Activated CD4-positive, alpha-beta T cell treated with anti-CD3 and anti-CD28 coated beads, Interleukin-2, amount 10 ng/mL, durations not matched to agents 7 days and 5 days (primary cell): ENCODE data around the gene NCDN. TPM values are rescaled to one million over a fixed set of nuclear protein-coding genes. Genes with fewer than 3 reads are reported as not detected.

ENCODE experiments used
- CTCF ChIA-PET: fragments of 350-600 bp; sonication (Branson Sonifier 250); formaldehyde crosslinking; loops from one replicate; lab custom pipeline; 2021; ENCODE audit warnings: antibody characterized with exemption; lab: Charles Lee
- POLR2A ChIA-PET: fragments of 350-600 bp; sonication (Branson Sonifier 250); formaldehyde crosslinking; loops from one replicate; lab custom pipeline; 2021; ENCODE audit warnings: antibody characterized with exemption; lab: Charles Lee
- DNase-seq: peaks from one replicate; pipeline ENCODE4 v3.0.0-alpha.2; 2020
- H3K27ac Mint-ChIP-seq: one replicate; pipeline ENCODE4 v1.8.0; 2021; ENCODE audit warnings: mild to moderate bottlenecking, moderate library complexity, mixed read lengths
- H3K27me3 Mint-ChIP-seq: one replicate; pipeline ENCODE4 v1.8.0; 2021; ENCODE audit warnings: mixed read lengths
- H3K36me3 Mint-ChIP-seq: one replicate; pipeline ENCODE4 v1.8.0; 2021; ENCODE audit warnings: low read depth, mixed read lengths
- H3K4me1 Mint-ChIP-seq: one replicate; pipeline ENCODE4 v1.8.0; 2021; ENCODE audit warnings: mixed read lengths
- H3K4me3 Mint-ChIP-seq: one replicate; pipeline ENCODE4 v1.8.0; 2021; ENCODE audit warnings: mild to moderate bottlenecking, moderate library complexity, mixed read lengths
- H3K9me3 Mint-ChIP-seq: one replicate; pipeline ENCODE4 v1.8.0; 2021; ENCODE audit warnings: mixed read lengths
- total RNA-seq, 2 experiments: library from RNA; stranded (reverse); gene quantifications; one replicate each; pipeline ENCODE4 v1.2.3, GENCODE V29; 2021

NCDN gene
- total RNA-seq: 10 to 100 TPM; 19.4 to 21.4 TPM

- Mint-ChIP-seq H3K4me3 (peak within 1 kb of the TSS; percentile 97), H3K9me3 (no peaks in the 10 kb centered on the region), H3K36me3 (peaks cover 16% of the 10 kb centered on the region), H3K4me1 (peaks cover 50% of the 10 kb centered on the region), H3K27ac (peak within 1 kb of the TSS; percentile 98), H3K27me3 (no peaks in the 10 kb centered on the region)
- peak; percentile 97 for DNase-seq
- ChIA-PET POLR2A (interaction anchor here (0.7 to 1.0 kb wide), 2 partner anchors 19 to 48 kb away, joined by 4 to 13 read pairs; no protein-coding TSS in a partner anchor), CTCF (interaction anchor here (0.6 to 2.4 kb wide), 6 partner anchors 9 to 170 kb away, joined by 3 to 7 read pairs (median 4); no protein-coding TSS in a partner anchor)
These were observed at the start of gene NCDN for GRCh38 chr1:35557611-35558373. Gene NCDN, plus strand, starts transcription at chr1:35557799. Its CDS starts 392 bp downstream, at chr1:35558191.

GRCh38 chr1:35507947-35508346, 49.7 kb upstream of the NCDN start:
- no peak overlapping the region for H3K4me3 Mint-ChIP-seq
- H3K27me3 Mint-ChIP-seq: no peaks in the 10 kb centered on the region
- DNase-seq: no peak
- peaks cover 2% of the 10 kb centered on the region for H3K9me3 Mint-ChIP-seq
- H3K36me3 Mint-ChIP-seq: peaks cover 51% of the 10 kb centered on the region
- ChIA-PET CTCF (interaction anchor here (1.1 kb wide), 1 partner anchor 15 kb away, joined by 3 read pairs; no protein-coding TSS in a partner anchor), POLR2A (no interaction called here)
- H3K27ac Mint-ChIP-seq: peak overlapping the region; percentile 93
- peaks cover 57% of the 10 kb centered on the region for H3K4me1 Mint-ChIP-seq

GRCh38 chr1:35509558-35509957, 48.0 kb upstream of the NCDN start:
- H3K27me3 Mint-ChIP-seq: no peaks in the 10 kb centered on the region
- H3K9me3 Mint-ChIP-seq: peaks cover 2% of the 10 kb centered on the region
- DNase-seq: no peak
- CTCF ChIA-PET: interaction anchor here (1.2 kb wide), 1 partner anchor 28 kb away, joined by 4 read pairs; no protein-coding TSS in a partner anchor
- peaks cover 44% of the 10 kb centered on the region for H3K36me3 Mint-ChIP-seq
- no peak overlapping the region for H3K4me3 Mint-ChIP-seq
- POLR2A ChIA-PET: no interaction called here
- peaks cover 51% of the 10 kb centered on the region for H3K4me1 Mint-ChIP-seq
- no peak overlapping the region for H3K27ac Mint-ChIP-seq

GRCh38 chr1:35511305-35511704, 46.3 kb upstream of the NCDN start:
- peaks cover 48% of the 10 kb centered on the region for H3K36me3 Mint-ChIP-seq

GRCh38 chr1:35518183-35518582, 39.4 kb upstream of the NCDN start:
- H3K27me3 Mint-ChIP-seq: no peaks in the 10 kb centered on the region
- ChIA-PET CTCF (interaction anchor here (1.2 kb wide), 1 partner anchor 18 kb away, joined by 3 read pairs; no protein-coding TSS in a partner anchor), POLR2A (no interaction called here)
- H3K4me1 Mint-ChIP-seq: peaks cover 6% of the 10 kb centered on the region
- H3K27ac Mint-ChIP-seq: no peak overlapping the region
- DNase-seq: no peak
- H3K9me3 Mint-ChIP-seq: peaks cover 33% of the 10 kb centered on the region
- H3K36me3 Mint-ChIP-seq: peaks cover 47% of the 10 kb centered on the region
- no peak overlapping the region for H3K4me3 Mint-ChIP-seq

More at GRCh38 chr1:35511305-35511704, 46.3 kb upstream of the NCDN start:
- no peak overlapping the region for H3K4me3 Mint-ChIP-seq
- peaks cover 34% of the 10 kb centered on the region for H3K4me1 Mint-ChIP-seq
- CTCF ChIA-PET: interaction anchor here (0.6 kb wide), 2 partner anchors 38 to 59 kb away, joined by 3 to 5 read pairs; no protein-coding TSS in a partner anchor
- peaks cover 14% of the 10 kb centered on the region for H3K9me3 Mint-ChIP-seq
- POLR2A ChIA-PET: no interaction called here
- H3K27me3 Mint-ChIP-seq: no peaks in the 10 kb centered on the region
- DNase-seq: no peak
- no peak overlapping the region for H3K27ac Mint-ChIP-seq

- peaks cover 52% of the 10 kb centered on the region for H3K36me3 Mint-ChIP-seq
- H3K4me1 Mint-ChIP-seq: peaks cover 6% of the 10 kb centered on the region
- H3K27ac Mint-ChIP-seq: no peak overlapping the region
- DNase-seq: no peak
- POLR2A ChIA-PET: no interaction called here
- peaks cover 41% of the 10 kb centered on the region for H3K9me3 Mint-ChIP-seq
- no peaks in the 10 kb centered on the region for H3K27me3 Mint-ChIP-seq
- H3K4me3 Mint-ChIP-seq: no peak overlapping the region
- CTCF ChIA-PET: interaction anchor here (1.4 kb wide), 1 partner anchor 41 kb away, joined by 3 read pairs; no protein-coding TSS in a partner anchor
These were observed 38.2 kb upstream of the NCDN start for GRCh38 chr1:35519432-35519831.

- Mint-ChIP-seq H3K4me1 (peaks cover 6% of the 10 kb centered on the region), H3K4me3 (no peak overlapping the region), H3K9me3 (peaks cover 36% of the 10 kb centered on the region), H3K27me3 (no peaks in the 10 kb centered on the region), H3K27ac (no peak overlapping the region), H3K36me3 (peaks cover 44% of the 10 kb centered on the region)
- ChIA-PET CTCF (no interaction called here), POLR2A (no interaction called here)
- no peak for DNase-seq
These were observed 33.5 kb upstream of the NCDN start for GRCh38 chr1:35524106-35524505.

GRCh38 chr1:35530168-35530567, 27.4 kb upstream of the NCDN start:
- no peak overlapping the region for H3K27ac Mint-ChIP-seq
- ChIA-PET CTCF (no interaction called here), POLR2A (no interaction called here)
- H3K36me3 Mint-ChIP-seq: peaks cover 68% of the 10 kb centered on the region
- H3K4me3 Mint-ChIP-seq: no peak overlapping the region
- DNase-seq: no peak
- peaks cover 38% of the 10 kb centered on the region for H3K9me3 Mint-ChIP-seq
- H3K27me3 Mint-ChIP-seq: no peaks in the 10 kb centered on the region
- H3K4me1 Mint-ChIP-seq: peaks cover 2% of the 10 kb centered on the region

- Mint-ChIP-seq H3K9me3 (peaks cover 31% of the 10 kb centered on the region), H3K4me3 (no peak overlapping the region), H3K27me3 (no peaks in the 10 kb centered on the region), H3K27ac (no peak overlapping the region), H3K4me1 (peaks cover 6% of the 10 kb centered on the region), H3K36me3 (peaks cover 67% of the 10 kb centered on the region)
- no peak for DNase-seq
- POLR2A ChIA-PET: no interaction called here
- CTCF ChIA-PET: no interaction called here
These were observed 26.7 kb upstream of the NCDN start for GRCh38 chr1:35530946-35531345.

GRCh38 chr1:35531368-35531767, 26.2 kb upstream of the NCDN start:
- H3K4me1 Mint-ChIP-seq: peaks cover 10% of the 10 kb centered on the region
- DNase-seq: no peak
- ChIA-PET POLR2A (no interaction called here), CTCF (interaction anchor here (1.6 kb wide), 1 partner anchor 80 kb away, joined by 4 read pairs; no protein-coding TSS in a partner anchor)
- H3K9me3 Mint-ChIP-seq: peaks cover 31% of the 10 kb centered on the region
- no peaks in the 10 kb centered on the region for H3K27me3 Mint-ChIP-seq
- no peak overlapping the region for H3K27ac Mint-ChIP-seq
- peaks cover 70% of the 10 kb centered on the region for H3K36me3 Mint-ChIP-seq
- no peak overlapping the region for H3K4me3 Mint-ChIP-seq

- peaks cover 24% of the 10 kb centered on the region for H3K9me3 Mint-ChIP-seq
- ChIA-PET POLR2A (no interaction called here), CTCF (interaction anchor here (1.1 to 1.6 kb wide), 2 partner anchors 13 to 82 kb away, joined by 3 to 4 read pairs; no protein-coding TSS in a partner anchor)
- H3K4me3 Mint-ChIP-seq: no peak overlapping the region
- DNase-seq: no peak
- no peak overlapping the region for H3K27ac Mint-ChIP-seq
- H3K4me1 Mint-ChIP-seq: peaks cover 23% of the 10 kb centered on the region
- no peaks in the 10 kb centered on the region for H3K27me3 Mint-ChIP-seq
- H3K36me3 Mint-ChIP-seq: peaks cover 72% of the 10 kb centered on the region
These were observed 24.9 kb upstream of the NCDN start for GRCh38 chr1:35532497-35533223.

GRCh38 chr1:35533586-35533985, 24.0 kb upstream of the NCDN start:
- H3K4me1 Mint-ChIP-seq: peaks cover 30% of the 10 kb centered on the region
- peaks cover 68% of the 10 kb centered on the region for H3K36me3 Mint-ChIP-seq
- H3K27me3 Mint-ChIP-seq: no peaks in the 10 kb centered on the region
- peaks cover 20% of the 10 kb centered on the region for H3K9me3 Mint-ChIP-seq
- POLR2A ChIA-PET: no interaction called here
- DNase-seq: no peak
- no peak overlapping the region for H3K4me3 Mint-ChIP-seq
- no peak overlapping the region for H3K27ac Mint-ChIP-seq
- CTCF ChIA-PET: interaction anchor here (1.1 kb wide), 1 partner anchor 12 kb away, joined by 3 read pairs; no protein-coding TSS in a partner anchor
